Mesodermal cell (in vitro differentiated cells): Measurements from ENCODE around the gene MCF2L2.

Source experiments
- H3K27ac ChIP-seq: 2 replicates; pipeline ENCODE4 v1.7.0; 2013; ENCODE audit warnings: mild to moderate bottlenecking, low read depth, low read length, moderate library complexity; ENCODE audit not compliant: severe bottlenecking
- H3K36me3 ChIP-seq: 2 replicates; pipeline ENCODE4 v1.7.1; 2013; ENCODE audit warnings: mild to moderate bottlenecking, low read length, moderate library complexity; ENCODE audit not compliant: control insufficient read depth, insufficient read depth
- H3K4me1 ChIP-seq: one replicate; pipeline ENCODE4 v1.7.1; 2013; ENCODE audit warnings: mild to moderate bottlenecking, low read length; ENCODE audit not compliant: insufficient read depth, control insufficient read depth, poor library complexity, severe bottlenecking
- H3K4me3 ChIP-seq: 2 replicates; pipeline ENCODE4 v1.7.0; 2013; ENCODE audit warnings: low read length, control low read depth, mild to moderate bottlenecking; ENCODE audit not compliant: insufficient read depth, poor library complexity, severe bottlenecking; ENCODE audit errors: extremely low read depth
- H3K9me3 ChIP-seq: 2 replicates; pipeline ENCODE4 v1.7.1; 2013; ENCODE audit warnings: mild to moderate bottlenecking, low read length, moderate library complexity; ENCODE audit not compliant: control insufficient read depth
- WGBS, 2 experiments: methylation state at CpG; one replicate each; pipeline ENCODE4 v1.1.5; 2013; ENCODE audit warnings: missing lambda C conversion rate in 2 of 2; ENCODE audit not compliant: insufficient coverage in 2 of 2; 5-methylcytosine and 5-hydroxymethylcytosine counted together

MCF2L2 gene

GRCh38 chr3:183327343-183327742 is 101.1 kb downstream of the MCF2L2 start:
- Histone ChIP-seq H3K27ac (no peak overlapping the region), H3K4me1 (no peaks in the 10 kb centered on the region), H3K4me3 (no peak overlapping the region), H3K9me3 (no peaks in the 10 kb centered on the region), H3K36me3 (no peaks in the 10 kb centered on the region)
- 92 to 100% methylated on average over 4 to 5 of the region's 5 CpGs for WGBS, 2 experiments

- no peak overlapping the region for H3K27ac ChIP-seq
- no peak overlapping the region for H3K4me3 ChIP-seq
- H3K36me3 ChIP-seq: no peaks in the 10 kb centered on the region
- no peaks in the 10 kb centered on the region for H3K9me3 ChIP-seq
- WGBS, 2 experiments: 81 to 95% methylated on average over 3 to 5 of the region's 5 CpGs
- H3K4me1 ChIP-seq: no peaks in the 10 kb centered on the region
Measured at GRCh38 chr3:183324083-183324482, 104.3 kb downstream of the MCF2L2 start.

GRCh38 chr3:183319371-183319770 is 109.0 kb downstream of the MCF2L2 start:
- no peaks in the 10 kb centered on the region for H3K4me1 ChIP-seq
- no peaks in the 10 kb centered on the region for H3K36me3 ChIP-seq
- no peak overlapping the region for H3K4me3 ChIP-seq
- no peaks in the 10 kb centered on the region for H3K9me3 ChIP-seq
- no peak overlapping the region for H3K27ac ChIP-seq

- Histone ChIP-seq H3K4me1 (no peaks in the 10 kb centered on the region), H3K4me3 (no peak overlapping the region), H3K36me3 (no peaks in the 10 kb centered on the region), H3K9me3 (no peaks in the 10 kb centered on the region), H3K27ac (no peak overlapping the region)
- 88 to 89% methylated on average over 2 of the region's 5 CpGs for WGBS, 2 experiments
Measured at GRCh38 chr3:183318877-183319276, 109.5 kb downstream of the MCF2L2 start.

- WGBS, 2 experiments: 90 to 92% methylated on average over 6 of the region's 10 CpGs
- no peaks in the 10 kb centered on the region for H3K36me3 ChIP-seq
- H3K9me3 ChIP-seq: no peaks in the 10 kb centered on the region
- H3K27ac ChIP-seq: no peak overlapping the region
- H3K4me1 ChIP-seq: no peaks in the 10 kb centered on the region
- no peak overlapping the region for H3K4me3 ChIP-seq
Measured at GRCh38 chr3:183317886-183318865, 110.2 kb downstream of the MCF2L2 start.

GRCh38 chr3:183317271-183317670 is 111.1 kb downstream of the MCF2L2 start:
- H3K27ac ChIP-seq: no peak overlapping the region
- H3K9me3 ChIP-seq: no peaks in the 10 kb centered on the region
- 90 to 95% methylated on average over 6 to 7 of the region's 8 CpGs for WGBS, 2 experiments
- no peaks in the 10 kb centered on the region for H3K4me1 ChIP-seq
- no peaks in the 10 kb centered on the region for H3K36me3 ChIP-seq
- no peak overlapping the region for H3K4me3 ChIP-seq

- WGBS, 2 experiments: 98% methylated on average over 8 of the region's 8 CpGs
- Histone ChIP-seq H3K36me3 (no peaks in the 10 kb centered on the region), H3K4me1 (no peaks in the 10 kb centered on the region), H3K4me3 (no peak overlapping the region), H3K27ac (no peak overlapping the region), H3K9me3 (no peaks in the 10 kb centered on the region)
Measured at GRCh38 chr3:183315739-183316138, 112.7 kb downstream of the MCF2L2 start.

- 89 to 93% methylated on average over 6 of the region's 7 CpGs for whole genome bisulfite sequencing, 2 experiments
- H3K4me3 ChIP-seq: no peak overlapping the region
- H3K27ac ChIP-seq: peak overlapping the region; percentile 1
- H3K36me3 ChIP-seq: no peaks in the 10 kb centered on the region
- no peaks in the 10 kb centered on the region for H3K9me3 ChIP-seq
- no peaks in the 10 kb centered on the region for H3K4me1 ChIP-seq
Measured at GRCh38 chr3:183313764-183314163, 114.7 kb downstream of the MCF2L2 start.

GRCh38 chr3:183313351-183313750 is 115.1 kb downstream of the MCF2L2 start:
- H3K27ac ChIP-seq: no peak overlapping the region
- H3K4me1 ChIP-seq: no peaks in the 10 kb centered on the region
- H3K4me3 ChIP-seq: no peak overlapping the region
- H3K36me3 ChIP-seq: no peaks in the 10 kb centered on the region
- 97 to 98% methylated on average over 3 of the region's 4 CpGs for WGBS, 2 experiments
- no peaks in the 10 kb centered on the region for H3K9me3 ChIP-seq

GRCh38 chr3:183312433-183312832 is 116.0 kb downstream of the MCF2L2 start:
- no peak overlapping the region for H3K27ac ChIP-seq
- H3K36me3 ChIP-seq: no peaks in the 10 kb centered on the region
- H3K4me3 ChIP-seq: no peak overlapping the region
- H3K4me1 ChIP-seq: peaks cover under 1% of the 10 kb centered on the region
- 94 to 100% methylated on average over 2 of the region's 2 CpGs for WGBS, 2 experiments
- H3K9me3 ChIP-seq: no peaks in the 10 kb centered on the region

GRCh38 chr3:183310936-183311335 is 117.5 kb downstream of the MCF2L2 start:
- no peak overlapping the region for H3K4me3 ChIP-seq
- H3K4me1 ChIP-seq: peaks cover 6% of the 10 kb centered on the region
- WGBS, 2 experiments: 100% methylated on average over 2 to 3 of the region's 3 CpGs
- H3K9me3 ChIP-seq: no peaks in the 10 kb centered on the region
- no peak overlapping the region for H3K27ac ChIP-seq
- H3K36me3 ChIP-seq: no peaks in the 10 kb centered on the region
